GM12891 (cell line): Measurements from ENCODE around the gene TBXAS1.

Experiments
- DNase-seq: peaks from one replicate; pipeline ENCODE4 v3.0.0; 2011; ENCODE audit warnings: low spot score; ENCODE audit not compliant: insufficient read length
- FAIRE-seq: peaks from 2 replicates; lab custom pipeline; 2011; peaks lifted over from hg19 to GRCh38; lab: Jason Lieb, UNC
- PAX5 ChIP-seq: IDR thresholded peaks from 2 replicates; pipeline ENCODE4 v1.6.1; 2011; ENCODE audit warnings: low read length, moderate library complexity, mild to moderate bottlenecking; ENCODE audit not compliant: insufficient read depth, severe bottlenecking
- POLR2A ChIP-seq: IDR thresholded peaks from 2 replicates; pipeline ENCODE4 v1.6.1; 2011; ENCODE audit warnings: low read depth, low read length, control low read depth
- POLR2AphosphoS5 ChIP-seq: IDR thresholded peaks from 2 replicates; pipeline ENCODE4 v1.6.1; 2011; ENCODE audit warnings: low read depth, low read length, control low read depth
- POU2F2 ChIP-seq: IDR thresholded peaks from 2 replicates; pipeline ENCODE4 v1.6.1; 2011; ENCODE audit warnings: low read depth, mild to moderate bottlenecking, control low read depth, low read length, moderate library complexity
- SPI1 ChIP-seq: IDR thresholded peaks from 2 replicates; pipeline ENCODE4 v1.6.1; 2011; ENCODE audit warnings: low read depth, low read length, control low read depth
- TAF1 ChIP-seq: IDR thresholded peaks from 2 replicates; pipeline ENCODE4 v1.6.1; 2011; ENCODE audit warnings: low read depth, low read length, control low read depth

TBXAS1 gene

GRCh38 chr7:139908792-139909191, 79.7 kb downstream of the TBXAS1 start:
- DNase-seq (no peak), FAIRE-seq (no peak)
- TF ChIP-seq TAF1: no peak
- no peak for TF ChIP-seq POLR2A
- no peak for TF ChIP-seq POLR2AphosphoS5
- no peak for TF ChIP-seq POU2F2
- TF ChIP-seq PAX5: no peak
- TF ChIP-seq SPI1: no peak

GRCh38 chr7:139909379-139910050, 80.5 kb downstream of the TBXAS1 start:
- DNase-seq (no peak), FAIRE-seq (no peak)
- TF ChIP-seq TAF1 (no peak), POU2F2 (no peak), PAX5 (no peak), SPI1 (no peak), POLR2AphosphoS5 (no peak)

GRCh38 chr7:139913021-139913844, 84.2 kb downstream of the TBXAS1 start:
- FAIRE-seq (no peak), DNase-seq (no peak)
- TF ChIP-seq POLR2A (no peak), POLR2AphosphoS5 (no peak), PAX5 (no peak), SPI1 (no peak), POU2F2 (no peak), TAF1 (no peak)

- no peak for DNase-seq
- no peak for FAIRE-seq
- TF ChIP-seq TAF1 (no peak), POLR2A (no peak), POLR2AphosphoS5 (no peak), PAX5 (no peak), POU2F2 (no peak), SPI1 (no peak)
Observed at GRCh38 chr7:139913845-139914135, 84.7 kb downstream of the TBXAS1 start.

- FAIRE-seq (no peak), DNase-seq (no peak)
- TF ChIP-seq SPI1 (no peak), TAF1 (no peak), POLR2AphosphoS5 (no peak), POU2F2 (no peak), PAX5 (no peak)
Observed at GRCh38 chr7:139914306-139915267, 85.5 kb downstream of the TBXAS1 start.

- FAIRE-seq (no peak), DNase-seq (no peak)
- TF ChIP-seq PAX5 (no peak), POLR2AphosphoS5 (no peak)
Observed at GRCh38 chr7:139915268-139915863, 86.3 kb downstream of the TBXAS1 start.

- FAIRE-seq (no peak), DNase-seq (peak; percentile 52)
- TF ChIP-seq POLR2AphosphoS5: no peak
- TF ChIP-seq POU2F2: peak; percentile 80; the same call in 1 of the 2 replicates
- no peak for TF ChIP-seq PAX5
- 0 out of 2 replicates have a peak, but pooled peaks have one; percentile 25 for TF ChIP-seq POLR2A
Observed at GRCh38 chr7:139915864-139916716, 87.0 kb downstream of the TBXAS1 start.

GRCh38 chr7:139916717-139917395, 87.8 kb downstream of the TBXAS1 start:
- DNase-seq (peak; percentile 31), FAIRE-seq (peak; percentile 89)
- no peak for TF ChIP-seq POLR2A
- TF ChIP-seq POLR2AphosphoS5: no peak
- TF ChIP-seq SPI1: no peak
- TF ChIP-seq TAF1: no peak
- TF ChIP-seq POU2F2: no peak; the same call in 1 of the 2 replicates
- TF ChIP-seq PAX5: no peak
